Uterus (tissue), 4 donors: ENCODE results near the gene ZC4H2. TPM values are rescaled to one million over a fixed set of nuclear protein-coding genes. Genes with fewer than 3 reads are reported as not detected.

Experiments
- DNase-seq, 2 donors: peaks; one replicate each; pipeline ENCODE4 v3.0.0-alpha.2; 2019 to 2020
- H3K27ac ChIP-seq, 2 donors: fragments of 200-600 bp; sonication (generic); 1 replicate in 1 of 2; 2 replicates in 1 of 2; pipeline ENCODE4 v1.5.1; 2016 to 2018
- H3K27me3 ChIP-seq, 2 donors: fragments of 200-600 bp; sonication (generic); one replicate each; pipeline ENCODE4 v1.5.1; 2018 to 2019; ENCODE audit warnings: control low read depth in 1 of 2
- H3K36me3 ChIP-seq, 2 donors: fragments of 200-600 bp; sonication (generic); one replicate each; pipeline ENCODE4 v1.5.1; 2019; ENCODE audit warnings: control low read depth in 1 of 2
- H3K4me1 ChIP-seq, 2 donors: fragments of 200-600 bp; sonication (generic); one replicate each; pipeline ENCODE4 v1.5.1; 2018 to 2019; ENCODE audit warnings: control low read depth in 1 of 2
- H3K4me3 ChIP-seq, 2 donors: fragments of 200-600 bp; sonication (generic); 1 replicate in 1 of 2; 2 replicates in 1 of 2; pipeline ENCODE4 v1.5.1; 2018 to 2019; ENCODE audit warnings: mild to moderate bottlenecking in 1 of 2
- H3K9me3 ChIP-seq, 2 donors: fragments of 200-600 bp; sonication (generic); one replicate each; pipeline ENCODE4 v1.5.1; 2019; ENCODE audit warnings: control low read depth in 1 of 2
- CTCF ChIP-seq, 4 experiments: fragments of 200-600 bp in 2 of 4; fragments of 450-650 bp in 2 of 4; sonication (generic) in 2 of 4; IDR thresholded peaks; one replicate each; pipeline ENCODE4 v1.5.1; 2016 to 2019; ENCODE audit warnings: antibody characterized with exemption in 4 of 4, mild to moderate bottlenecking in 2 of 4, moderate library complexity in 1 of 4
- POLR2A ChIP-seq, 2 donors: fragments of 450-650 bp; IDR thresholded peaks; one replicate each; pipeline ENCODE4 v1.6.1; 2016; ENCODE audit warnings: antibody characterized with exemption in 2 of 2, mild to moderate bottlenecking in 1 of 2, moderate library complexity in 1 of 2
- intact Hi-C: fragments of 100-400 bp; cut with DNase I; formaldehyde crosslinking; loops from one replicate; pipeline ENCODE4 v1.15.1; 2023; ENCODE audit warnings: low total_unique reads
- total RNA-seq, 4 donors: library from RNA; depleted of rRNA in 3 of 4; stranded (reverse); fragments of >200 nt in 3 of 4; gene quantifications; one replicate each; pipeline versions ENCODE4 v1.1.0 to v1.2.4, GENCODE V29; 2014 to 2023
- donor health status: DM: yes; HTN: yes; CAD: no.

ZC4H2 gene
- total RNA-seq, 4 donors from 2014 or later = 9.2 to 47.4 (median 13.3) TPM

- intact Hi-C loops = no loop called here
- Histone ChIP-seq H3K4me1 (no peaks in the 10 kb centered on the region), H3K4me3 (no peak overlapping the region), H3K27me3 (no peaks in the 10 kb centered on the region), H3K9me3 (no peaks in the 10 kb centered on the region), H3K27ac (no peak overlapping the region), H3K36me3 (no peaks in the 10 kb centered on the region)
- no peak for DNase-seq
- no peak for TF ChIP-seq CTCF (IDR thresholded peaks at IDR 0.05)
- TF ChIP-seq POLR2A (IDR thresholded peaks at IDR 0.05) = no peak
Observed at GRCh38 chrX:64867217-64867616, 109.0 kb downstream of the ZC4H2 start.

Other genes with a start within 250 kb of the ZC4H2 start
- gene ZC3H12B, start 58.4 kb upstream of the ZC4H2 start, total RNA-seq = 10 to 100 TPM in 1 of 4 donors, 1 to 10 TPM in 2, under 1 TPM in 1; 0.88 to 17.9 (median 7.8) TPM